Mucosa of gallbladder (tissue), 1 donor: ENCODE measurements around the gene SKOR1. TPM values are rescaled to one million over a fixed set of nuclear protein-coding genes. Genes with fewer than 3 reads are reported as not detected.

Experiments used
- DNase-seq: peaks from one replicate; pipeline ENCODE4 v3.0.0-alpha.2; 2020; ENCODE audit warnings: low spot score
- total RNA-seq: library from RNA; stranded (reverse); gene quantifications from one replicate; pipeline ENCODE4 v1.2.1, GENCODE V29; 2021
- donor health status: DM: no; HTN: no; CAD: no.

Gene SKOR1
- total RNA-seq, 1 donor from 2014 or later: 0.43 TPM

DNA sequence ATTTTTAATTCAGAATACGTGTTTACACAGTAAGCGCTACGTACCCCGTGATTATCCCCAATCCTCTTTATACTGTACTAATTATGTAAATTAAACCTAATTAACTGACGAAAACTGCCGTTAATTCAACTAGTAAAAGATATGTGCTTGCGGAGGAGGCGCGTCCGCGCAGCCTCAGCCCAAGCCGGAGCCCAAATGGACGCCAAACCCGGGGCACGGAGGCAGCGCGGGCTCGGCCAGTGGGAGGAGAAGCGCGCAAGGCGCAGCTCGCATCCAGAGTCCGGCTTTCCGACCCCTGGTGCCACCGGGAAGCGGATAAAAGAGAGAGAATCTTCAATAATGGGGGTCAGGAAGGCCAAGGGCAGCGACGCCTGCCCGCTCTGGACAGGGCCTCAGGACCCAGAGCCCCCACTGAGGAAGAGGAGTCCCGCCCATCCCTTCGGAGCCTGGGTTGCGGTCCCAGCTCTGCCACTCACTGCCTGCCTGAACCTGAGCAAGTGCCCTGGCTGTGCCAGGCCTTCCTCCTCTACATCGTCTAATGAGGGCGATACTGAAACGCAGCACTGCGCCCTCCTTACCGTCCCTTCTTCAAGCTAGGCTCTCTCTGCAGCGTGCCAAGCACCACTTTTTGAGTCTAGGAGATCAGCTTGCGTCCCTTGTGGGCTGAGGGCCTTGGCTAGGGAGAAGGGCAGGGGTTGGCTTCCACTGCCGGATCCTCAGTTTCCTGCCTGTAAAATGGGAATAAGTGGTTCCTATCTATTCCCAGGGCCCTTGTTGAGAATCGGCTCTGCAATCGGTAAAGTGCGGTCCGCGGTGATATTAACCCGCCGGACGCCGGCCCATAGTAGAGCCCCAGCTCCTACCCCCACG lies 5.0 kb upstream of the SKOR1 start:
- DNase-seq: no peak

DNA sequence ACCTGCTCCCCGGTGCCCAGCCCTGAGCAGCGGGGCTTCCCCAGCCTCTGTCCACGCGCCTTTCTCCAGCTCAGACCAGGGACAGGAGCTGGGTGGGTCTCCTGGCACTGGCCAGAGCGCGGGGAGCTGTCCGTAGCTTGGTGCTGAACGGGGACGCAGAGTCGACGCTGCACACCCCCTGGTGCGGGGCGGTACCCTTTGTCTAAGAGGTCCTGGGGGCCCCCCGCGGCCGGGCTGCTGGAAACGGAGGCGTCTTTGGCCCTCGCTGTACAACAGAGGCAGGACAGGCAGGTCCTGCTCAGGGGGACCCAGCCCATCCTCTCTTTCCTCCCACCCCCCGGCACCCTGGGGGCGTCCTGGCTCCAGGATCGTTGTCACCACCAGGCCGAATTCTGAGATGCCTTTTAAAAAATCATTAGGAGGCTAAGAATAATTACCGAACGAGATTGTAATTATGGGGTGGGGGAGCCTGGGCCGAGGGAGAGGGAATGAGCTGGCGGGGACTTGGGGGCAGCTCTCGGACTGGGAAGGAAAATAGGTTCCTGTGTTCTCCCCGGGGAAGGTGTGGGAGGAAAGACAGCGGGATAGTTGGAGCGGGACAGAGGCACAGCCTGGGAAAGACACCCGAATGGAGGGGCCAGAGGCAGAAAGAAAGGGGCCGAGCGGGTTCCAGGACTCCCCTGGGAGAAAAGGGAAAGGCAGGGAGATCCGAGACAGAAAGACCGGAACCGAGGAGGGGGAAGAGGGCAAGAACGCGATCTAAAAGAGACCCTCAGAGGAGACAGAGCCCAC lies 4.1 kb upstream of the SKOR1 start:
- peak; percentile 54 for DNase-seq

- no peak for DNase-seq
Observed at GRCh38 chr15:67821784-67822440, 3.4 kb upstream of the SKOR1 start.

GRCh38 chr15:67822537-67823313 lies 2.6 kb upstream of the SKOR1 start:
- DNase-seq: no peak

DNA sequence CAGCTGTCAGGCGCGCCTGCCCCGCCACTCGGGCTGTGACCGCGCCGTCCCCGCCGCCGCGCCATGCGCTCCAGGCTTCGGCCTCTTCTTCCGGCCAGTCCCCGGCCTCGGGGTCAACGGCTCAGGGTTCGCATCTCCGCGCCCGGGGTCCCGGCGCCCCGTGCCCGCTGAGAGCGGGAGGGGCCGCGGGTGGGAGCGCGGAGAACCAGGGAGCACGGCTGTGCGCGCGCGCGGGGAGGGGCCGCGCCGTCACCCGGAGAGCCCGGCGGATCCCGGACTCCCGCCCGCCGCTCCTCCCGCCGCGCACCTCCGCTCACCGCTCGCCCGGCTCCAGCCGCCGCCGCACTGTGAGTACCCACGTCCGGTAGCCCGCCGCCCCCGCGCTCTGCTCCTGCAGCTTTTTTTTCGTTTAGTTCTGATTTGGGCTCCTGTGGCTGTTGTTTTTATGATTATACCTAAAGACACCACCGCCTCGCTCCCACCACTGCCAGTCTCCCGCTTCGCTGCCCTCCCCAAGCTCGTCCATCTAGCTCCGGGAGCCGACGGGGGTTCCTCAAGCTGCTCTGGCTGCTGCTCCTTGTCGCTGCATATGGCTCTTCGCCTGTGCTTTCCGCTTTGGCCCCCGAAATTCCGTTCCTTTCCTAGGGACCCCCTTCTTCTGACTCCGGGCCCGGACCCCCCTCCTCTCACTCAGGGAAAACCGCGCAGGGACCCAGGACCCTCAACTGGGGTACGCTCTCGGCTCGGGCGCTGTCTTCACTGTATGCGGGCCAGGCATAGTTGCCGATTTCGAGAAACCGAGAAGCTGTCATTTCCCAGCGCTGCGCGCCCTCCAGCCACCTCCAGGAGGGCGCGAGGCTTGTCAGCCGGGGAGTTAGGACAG lies 1.8 kb upstream of the SKOR1 start:
- no peak for DNase-seq

DNA sequence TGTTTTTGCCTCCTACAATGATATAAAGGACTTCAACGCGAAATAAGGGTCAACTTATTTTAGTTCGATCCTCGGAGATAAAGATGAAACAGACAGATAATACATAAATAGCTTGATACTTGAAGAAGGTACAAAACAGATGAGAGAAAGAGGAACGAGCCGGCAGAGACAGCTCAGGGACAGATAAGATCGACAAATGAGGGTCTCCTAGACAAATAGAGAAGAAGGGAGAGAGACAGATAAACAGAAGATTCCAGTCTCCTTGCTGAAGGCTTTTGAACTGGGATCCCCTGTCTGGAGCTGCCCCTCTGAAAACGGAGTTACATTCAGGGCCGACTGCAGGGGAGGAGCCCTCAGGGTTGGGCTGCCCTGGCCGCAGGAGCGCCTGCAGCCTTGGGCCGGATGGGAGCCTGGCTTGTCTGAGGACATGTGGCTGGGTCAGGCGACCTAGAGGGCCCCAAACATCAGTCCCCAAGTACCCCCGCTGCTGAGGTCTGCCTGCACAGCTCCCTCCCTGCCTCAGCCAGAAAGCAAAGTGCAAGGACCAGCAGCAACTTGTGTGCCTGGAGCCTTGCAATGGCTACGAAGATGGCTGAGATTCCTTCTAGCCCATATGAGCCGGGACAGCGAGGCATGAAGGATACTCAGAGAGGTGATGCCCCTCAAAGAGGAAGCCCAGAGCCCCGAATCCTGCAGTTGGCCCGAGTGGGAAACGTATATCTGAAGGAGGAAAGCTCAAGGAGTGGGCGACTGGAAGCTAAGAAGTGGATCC lies 926 bp upstream of the SKOR1 start:
- DNase-seq: no peak

GRCh38 chr15:67825881-67826716 lies 790 bp downstream of the SKOR1 start:
- no peak for DNase-seq

GRCh38 chr15:67826717-67827561 lies 1.6 kb downstream of the SKOR1 start:
- no peak for DNase-seq

DNA sequence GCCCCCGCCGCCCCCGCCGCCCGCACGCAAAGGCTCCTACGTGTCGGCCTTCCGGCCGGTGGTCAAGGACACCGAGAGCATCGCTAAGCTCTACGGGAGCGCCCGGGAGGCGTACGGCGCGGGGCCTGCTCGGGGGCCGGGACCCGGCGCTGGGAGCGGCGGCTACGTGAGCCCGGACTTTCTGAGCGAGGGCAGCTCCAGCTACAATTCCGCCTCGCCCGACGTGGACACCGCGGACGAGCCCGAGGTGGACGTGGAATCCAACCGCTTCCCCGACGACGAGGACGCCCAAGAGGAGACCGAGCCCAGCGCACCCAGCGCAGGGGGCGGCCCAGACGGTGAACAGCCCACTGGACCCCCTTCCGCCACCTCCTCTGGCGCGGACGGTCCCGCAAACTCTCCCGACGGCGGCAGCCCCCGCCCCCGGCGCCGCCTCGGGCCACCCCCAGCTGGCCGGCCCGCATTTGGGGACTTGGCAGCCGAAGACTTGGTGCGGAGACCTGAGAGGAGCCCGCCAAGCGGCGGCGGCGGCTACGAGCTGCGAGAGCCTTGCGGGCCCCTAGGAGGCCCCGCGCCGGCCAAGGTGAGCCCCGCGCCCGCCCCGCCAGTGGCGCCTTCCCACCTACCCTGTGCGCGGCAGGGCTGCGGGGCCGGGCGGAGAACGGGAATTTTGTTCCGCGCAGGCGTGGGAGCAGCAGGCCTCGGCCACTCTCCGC lies 2.4 kb downstream of the SKOR1 start:
- no peak for DNase-seq

DNA sequence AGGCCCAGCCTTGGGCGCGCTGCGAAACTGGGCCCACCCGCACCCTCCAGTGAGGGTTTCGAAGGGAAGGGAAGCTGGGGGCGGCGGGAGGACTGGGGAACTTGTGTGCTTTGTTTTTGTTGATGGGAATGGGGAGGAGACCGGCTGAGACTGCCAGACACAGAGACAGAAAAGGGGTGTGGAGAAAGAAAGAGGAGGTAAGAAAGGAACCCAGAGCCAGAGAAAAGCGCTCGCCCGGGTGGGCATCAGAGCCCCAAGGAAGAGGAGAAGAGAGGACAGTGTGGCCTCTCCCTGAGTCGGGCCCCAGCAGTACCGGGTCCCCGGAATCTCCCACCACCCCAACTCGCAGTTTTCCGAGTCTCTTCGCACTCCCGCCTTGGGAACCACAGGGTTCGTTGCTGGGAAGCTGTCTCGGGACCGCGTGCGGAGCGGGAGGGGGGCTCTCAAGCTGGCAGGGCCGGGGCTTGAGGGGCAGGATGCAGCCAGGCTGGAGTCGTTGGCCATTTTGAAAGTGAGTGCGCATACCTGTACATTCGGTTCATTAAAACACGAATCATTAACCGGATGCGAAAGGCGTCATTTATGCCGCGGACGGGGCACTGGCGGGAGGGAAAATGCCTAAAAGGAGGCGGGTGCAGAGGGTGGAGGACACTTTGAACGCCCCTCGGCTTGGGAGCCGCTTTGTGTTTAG lies 3.1 kb downstream of the SKOR1 start:
- DNase-seq: no peak

GRCh38 chr15:67828969-67829646 lies 3.8 kb downstream of the SKOR1 start:
- no peak for DNase-seq

- no peak for DNase-seq
Observed at GRCh38 chr15:67829647-67830504, 4.6 kb downstream of the SKOR1 start.

DNA sequence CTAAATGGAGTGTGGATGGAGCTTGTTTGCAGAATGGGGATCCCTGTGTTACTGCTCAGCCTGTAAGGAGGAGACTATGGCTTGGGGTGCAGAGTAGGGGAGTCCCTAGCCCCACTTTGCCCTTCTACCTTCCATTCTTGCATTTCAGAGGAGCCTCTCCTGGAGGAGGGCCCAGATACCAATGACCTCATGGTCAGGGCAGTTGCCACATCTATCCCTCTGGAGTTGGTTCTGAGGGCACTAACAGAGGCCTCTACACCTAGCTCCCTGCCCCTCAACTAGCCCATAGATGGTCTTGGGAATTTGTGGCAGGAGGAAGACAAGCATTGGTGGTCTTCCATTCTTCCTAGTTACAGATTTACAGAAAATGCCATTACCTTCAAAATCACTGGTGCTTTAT lies 6.1 kb downstream of the SKOR1 start:
- no peak for DNase-seq

DNA sequence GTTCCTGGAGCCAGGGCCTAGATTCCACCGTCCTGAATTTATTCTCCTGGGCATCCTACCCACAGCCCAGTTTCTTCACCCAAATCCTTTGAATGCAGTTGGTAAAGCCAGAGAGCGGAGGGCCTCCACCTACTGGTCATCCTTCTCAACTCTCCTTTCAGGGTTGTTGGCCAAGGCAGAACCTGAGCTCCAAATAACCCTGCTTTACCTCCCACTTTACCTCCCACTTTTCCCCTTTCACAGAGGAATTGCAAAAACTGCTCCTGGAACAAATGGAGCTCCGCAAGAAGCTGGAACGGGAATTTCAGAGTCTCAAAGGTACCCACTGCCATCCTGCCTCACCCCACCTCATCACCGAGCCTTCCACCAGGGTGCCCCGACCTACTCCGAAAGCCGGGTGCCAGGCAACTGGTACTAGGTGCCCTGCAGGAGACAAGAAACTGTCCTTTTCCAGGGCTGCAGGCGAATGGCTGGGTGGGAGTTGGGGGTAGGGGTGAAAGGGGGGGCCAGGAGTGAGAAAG lies 6.8 kb downstream of the SKOR1 start:
- no peak for DNase-seq
